ENCODE measurements around the gene KCNQ5. TPM values are rescaled to one million over a fixed set of nuclear protein-coding genes. Genes with fewer than 3 reads are reported as not detected.
A peak's percentile ranks its signal among the peaks of the same experiment; 100 is the strongest.

Gene KCNQ5
- polyA plus RNA-seq, 1 donor (not counting 4 experiments of a cell fraction or from before 2014, with no cell fraction given) = 3.4 TPM

GRCh38 chr6:72999995-73000394, 378.1 kb downstream of the KCNQ5 start:
- FAIRE-seq (peak; percentile 13), DNase-seq (ENCODE audit: low read depth, low spot score) (no peak)
- dilution Hi-C loops (cut with MboI; ENCODE audit: extremely low pct_ligation_motif_present, low sequenced_read_pairs) = no loop called here

GRCh38 chr6:73000460-73000859, 378.6 kb downstream of the KCNQ5 start:
- H3K27me3 ChIP-seq (ENCODE audit: control insufficient read depth, extremely low read depth, insufficient read depth, low read length) = no peaks in the 10 kb centered on the region
- H4K20me1 ChIP-seq (ENCODE audit: control insufficient read depth, extremely low read depth, insufficient read depth, low read length) = no peaks in the 10 kb centered on the region
- no peaks in the 10 kb centered on the region for H3K36me3 ChIP-seq (ENCODE audit: control insufficient read depth in 2 of 2, extremely low read depth in 1 of 2, insufficient read depth in 2 of 2, low read length in 2 of 2)
- TF ChIP-seq CTCF (optimal IDR thresholded peaks at IDR 0.05 in 1 of 3, IDR thresholded peaks at IDR 0.05 in 1 of 3, conservative IDR thresholded peaks at IDR 0.05 in 1 of 3; ENCODE audit: extremely low read depth in 1 of 3, insufficient read depth in 2 of 3, low read length in 3 of 3) (no peak), EZH2 (IDR thresholded peaks at IDR 0.05; ENCODE audit: low read length) (no peak)
- H3K79me2 ChIP-seq (ENCODE audit: control insufficient read depth, insufficient read depth, low read length) = no peaks in the 10 kb centered on the region
- no peaks in the 10 kb centered on the region for H3K9me1 ChIP-seq (ENCODE audit: control insufficient read depth, extremely low read depth, insufficient read depth, low read length)
- H2AFZ ChIP-seq (ENCODE audit: control insufficient read depth, low read length) = no peak overlapping the region
- dilution Hi-C loops (cut with MboI; ENCODE audit: extremely low pct_ligation_motif_present, low sequenced_read_pairs) = no loop called here
- DNase-seq (ENCODE audit: low read depth, low spot score) = no peak
- no peak overlapping the region for H3K4me2 ChIP-seq (ENCODE audit: control insufficient read depth, extremely low read depth, insufficient read depth, low read depth, low read length)
- H3K4me3 ChIP-seq (ENCODE audit: control insufficient read depth in 2 of 3, extremely low read depth in 1 of 3, insufficient read depth in 2 of 3, low read depth in 1 of 3, low read length in 3 of 3) = no peak overlapping the region
- FAIRE-seq = no peak
- H3K9me3 ChIP-seq (ENCODE audit: control insufficient read depth, low read depth, low read length) = no peaks in the 10 kb centered on the region
- H3K4me1 ChIP-seq (ENCODE audit: control insufficient read depth, extremely low read depth, insufficient read depth, low read length) = no peaks in the 10 kb centered on the region
- H3K27ac ChIP-seq (ENCODE audit: control insufficient read depth, insufficient read depth, low read length) = no peak overlapping the region
- no peak overlapping the region for H3K9ac ChIP-seq (ENCODE audit: control insufficient read depth, extremely low read depth, insufficient read depth, low read length)

More at GRCh38 chr6:72999995-73000394, 378.1 kb downstream of the KCNQ5 start:
- Histone ChIP-seq H3K79me2 (ENCODE audit: control insufficient read depth, insufficient read depth, low read length) (no peaks in the 10 kb centered on the region), H3K4me1 (ENCODE audit: control insufficient read depth, extremely low read depth, insufficient read depth, low read length) (no peaks in the 10 kb centered on the region), H3K4me3 (ENCODE audit: control insufficient read depth in 2 of 3, extremely low read depth in 1 of 3, insufficient read depth in 2 of 3, low read depth in 1 of 3, low read length in 3 of 3) (no peak overlapping the region), H3K4me2 (ENCODE audit: control insufficient read depth, extremely low read depth, insufficient read depth, low read depth, low read length) (no peak overlapping the region), H3K9me1 (ENCODE audit: control insufficient read depth, extremely low read depth, insufficient read depth, low read length) (no peaks in the 10 kb centered on the region), H3K9ac (ENCODE audit: control insufficient read depth, extremely low read depth, insufficient read depth, low read length) (no peak overlapping the region), H3K27ac (ENCODE audit: control insufficient read depth, insufficient read depth, low read length) (no peak overlapping the region), H4K20me1 (ENCODE audit: control insufficient read depth, extremely low read depth, insufficient read depth, low read length) (no peaks in the 10 kb centered on the region), H2AFZ (ENCODE audit: control insufficient read depth, low read length) (no peak overlapping the region), H3K9me3 (ENCODE audit: control insufficient read depth, low read depth, low read length) (no peaks in the 10 kb centered on the region), H3K36me3 (ENCODE audit: control insufficient read depth in 2 of 2, extremely low read depth in 1 of 2, insufficient read depth in 2 of 2, low read length in 2 of 2) (no peaks in the 10 kb centered on the region), H3K27me3 (ENCODE audit: control insufficient read depth, extremely low read depth, insufficient read depth, low read length) (no peaks in the 10 kb centered on the region)
- TF ChIP-seq CTCF (optimal IDR thresholded peaks at IDR 0.05 in 1 of 3, IDR thresholded peaks at IDR 0.05 in 1 of 3, conservative IDR thresholded peaks at IDR 0.05 in 1 of 3; ENCODE audit: extremely low read depth in 1 of 3, insufficient read depth in 2 of 3, low read length in 3 of 3) = no peak
- no peak for TF ChIP-seq EZH2 (IDR thresholded peaks at IDR 0.05; ENCODE audit: low read length)

All from keratinocyte (primary cell).